Neural cell (in vitro differentiated cells): Measurements from ENCODE around the gene NINL.

Experiments used
- CTCF ChIP-seq: fragments of 450-650 bp; IDR thresholded peaks from 2 replicates; pipeline ENCODE4 v1.5.1; 2014; ENCODE audit warnings: antibody characterized with exemption, mild to moderate bottlenecking, moderate library complexity; ENCODE audit not compliant: poor library complexity, severe bottlenecking
- EP300 ChIP-seq: fragments of 450-650 bp; conservative IDR thresholded peaks from 2 replicates; pipeline ENCODE4 v1.6.1; 2014; ENCODE audit warnings: antibody characterized with exemption, mild to moderate bottlenecking, moderate library complexity; ENCODE audit not compliant: poor library complexity, severe bottlenecking
- EZH2 ChIP-seq: fragments of 200-600, 300-800 bp; shearing (Covaris generic), sonication (generic); IDR thresholded peaks from 2 replicates; pipeline ENCODE4 v1.6.1; 2014; ENCODE audit warnings: antibody characterized with exemption, low read length, borderline replicate concordance, mild to moderate bottlenecking; ENCODE audit not compliant: insufficient read depth, poor library complexity, severe bottlenecking

- TF ChIP-seq CTCF (no peak), EP300 (no peak), EZH2 (no peak)
Observed at GRCh38 chr20:25461786-25462545, 123.4 kb downstream of the NINL start.
